Measurements from ENCODE around the gene UBP1. TPM values are rescaled to one million over a fixed set of nuclear protein-coding genes. Genes with fewer than 3 reads are reported as not detected.

Gene UBP1
- total RNA-seq, 2 experiments from 2014 or later = 59.1 to 71.8 TPM

DNA sequence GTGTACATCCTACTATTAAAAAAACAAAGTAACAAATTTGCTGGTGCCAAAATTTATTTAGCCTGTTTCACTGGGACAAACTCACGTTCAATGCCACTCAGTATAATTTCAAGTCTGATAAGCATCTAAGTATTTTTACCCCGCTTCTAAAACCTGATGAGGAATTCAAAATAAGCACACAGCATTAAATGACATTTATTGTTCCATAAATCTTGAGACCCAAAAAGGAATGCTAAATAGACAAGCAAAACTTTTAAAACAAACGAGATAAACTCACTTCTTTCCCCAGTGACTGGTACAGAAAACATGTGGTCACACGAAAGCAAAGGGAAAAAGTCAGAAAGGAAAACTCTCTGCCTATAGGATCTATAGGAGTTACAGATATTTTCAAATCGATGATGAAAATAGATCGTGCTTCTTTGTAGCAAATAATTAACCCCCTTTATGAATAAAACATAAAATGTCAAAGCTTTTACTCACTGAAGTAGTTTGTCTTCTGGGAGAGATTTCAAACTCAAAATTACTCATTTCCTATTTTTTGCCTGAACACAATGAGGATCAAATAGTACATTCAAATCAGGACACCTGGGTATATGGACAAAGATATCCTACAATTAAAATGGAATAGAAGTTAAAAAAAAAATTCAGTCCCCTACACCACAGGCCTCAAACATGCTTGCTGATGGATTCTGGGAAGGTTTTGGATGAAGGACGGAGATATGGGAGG, 51.7 kb downstream of the UBP1 start:
- Mint-ChIP-seq H3K4me3 (no peak overlapping the region), H3K27ac (no peak overlapping the region), H3K27me3 (no peaks in the 10 kb centered on the region), H3K4me1 (peaks cover 24% of the 10 kb centered on the region), H3K36me3 (peaks cover 39% of the 10 kb centered on the region), H3K9me3 (no peaks in the 10 kb centered on the region)
- DNase-seq = no peak

DNA sequence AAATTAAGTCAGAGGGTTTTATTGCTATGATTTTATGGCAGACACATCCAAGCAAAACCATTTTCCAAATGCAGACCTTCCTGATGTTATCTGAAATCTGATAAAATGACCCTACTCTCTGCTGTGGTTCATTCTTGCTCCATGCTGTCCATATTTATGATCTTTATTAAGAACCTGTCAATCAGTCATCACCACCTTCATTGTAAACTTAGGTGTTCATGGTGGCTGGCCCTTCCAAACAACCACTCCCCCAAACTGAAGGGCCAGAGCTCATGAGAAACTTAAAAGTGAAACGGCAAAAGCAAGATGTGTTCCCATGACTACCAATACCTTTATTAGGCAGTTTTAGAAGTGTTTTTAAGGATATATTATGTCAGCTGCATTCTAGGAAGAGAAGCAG, 53.6 kb downstream of the UBP1 start:
- peaks cover 28% of the 10 kb centered on the region for H3K36me3 Mint-ChIP-seq
- no peaks in the 10 kb centered on the region for H3K27me3 Mint-ChIP-seq
- no peak overlapping the region for H3K4me3 Mint-ChIP-seq
- no peaks in the 10 kb centered on the region for H3K9me3 Mint-ChIP-seq
- DNase-seq = no peak
- peak overlapping the region; percentile 19 for H3K27ac Mint-ChIP-seq
- H3K4me1 Mint-ChIP-seq = peaks cover 19% of the 10 kb centered on the region

DNA sequence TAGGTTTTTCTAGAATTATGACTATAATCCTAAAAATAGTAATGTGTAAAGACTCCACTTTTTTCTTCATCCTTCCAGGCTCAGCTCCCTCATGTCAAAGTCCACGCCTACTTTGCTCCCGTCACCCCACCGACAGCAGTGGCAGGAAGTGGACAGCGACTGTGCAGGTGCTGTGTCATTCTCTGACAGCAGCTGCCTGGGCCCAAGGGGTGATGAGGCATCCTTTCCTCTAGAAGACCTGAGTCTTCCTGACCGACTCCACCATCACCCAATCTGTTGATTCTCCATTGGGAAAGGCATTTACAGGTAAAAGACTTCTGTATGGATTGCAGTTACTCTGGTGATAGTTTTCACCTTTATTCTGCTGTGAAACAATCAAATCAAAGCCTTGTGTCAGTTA, 54.8 kb downstream of the UBP1 start:
- H3K4me3 Mint-ChIP-seq = no peak overlapping the region
- H3K27me3 Mint-ChIP-seq = no peaks in the 10 kb centered on the region
- DNase-seq = peak; percentile 60
- H3K9me3 Mint-ChIP-seq = no peaks in the 10 kb centered on the region
- H3K36me3 Mint-ChIP-seq = peaks cover 22% of the 10 kb centered on the region
- H3K4me1 Mint-ChIP-seq = peaks cover 17% of the 10 kb centered on the region
- peak overlapping the region; percentile 70 for H3K27ac Mint-ChIP-seq

DNA sequence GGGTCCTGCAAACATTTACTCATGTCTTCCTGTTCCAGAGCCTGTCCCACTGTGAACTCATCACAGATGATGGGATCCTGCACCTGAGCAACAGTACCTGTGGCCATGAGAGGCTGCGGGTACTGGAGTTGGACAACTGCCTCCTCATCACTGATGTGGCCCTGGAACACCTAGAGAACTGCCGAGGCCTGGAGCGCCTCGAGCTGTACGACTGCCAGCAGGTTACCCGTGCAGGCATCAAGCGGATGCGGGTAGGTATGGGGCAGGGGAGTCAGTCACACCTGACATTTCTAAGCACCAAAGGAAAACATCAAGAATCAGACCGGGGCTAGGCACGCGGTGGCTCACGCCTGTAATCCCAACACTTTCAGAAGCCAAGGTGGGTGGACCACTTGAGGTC, 56.3 kb downstream of the UBP1 start:
- Mint-ChIP-seq H3K4me1 (peaks cover 17% of the 10 kb centered on the region), H3K27ac (no peak overlapping the region), H3K4me3 (no peak overlapping the region), H3K9me3 (no peaks in the 10 kb centered on the region), H3K27me3 (no peaks in the 10 kb centered on the region), H3K36me3 (peaks cover 21% of the 10 kb centered on the region)
- DNase-seq = no peak

DNA sequence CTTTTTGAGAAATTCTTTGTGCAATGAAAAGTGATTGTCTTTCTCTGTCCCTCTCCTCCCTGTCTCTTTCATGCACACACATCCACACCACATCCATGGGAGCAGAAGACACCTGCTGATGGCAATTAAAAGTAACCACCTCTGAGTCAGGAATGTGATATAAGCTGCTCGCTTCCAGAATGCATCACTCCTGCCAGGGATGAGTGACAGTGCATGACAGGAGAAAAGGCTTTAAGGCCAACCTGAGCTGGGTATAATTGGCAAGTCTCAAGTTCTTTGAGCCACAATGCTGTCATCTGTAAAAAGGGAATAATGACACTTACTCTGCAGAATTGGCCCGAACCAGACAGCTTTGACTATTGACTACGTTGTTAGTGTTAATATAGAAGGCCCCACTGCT, 59.6 kb downstream of the UBP1 start:
- Mint-ChIP-seq H3K36me3 (peaks cover 8% of the 10 kb centered on the region), H3K9me3 (no peaks in the 10 kb centered on the region), H3K4me1 (peaks cover 9% of the 10 kb centered on the region), H3K27me3 (no peaks in the 10 kb centered on the region), H3K4me3 (no peak overlapping the region), H3K27ac (no peak overlapping the region)
- DNase-seq = no peak

DNA sequence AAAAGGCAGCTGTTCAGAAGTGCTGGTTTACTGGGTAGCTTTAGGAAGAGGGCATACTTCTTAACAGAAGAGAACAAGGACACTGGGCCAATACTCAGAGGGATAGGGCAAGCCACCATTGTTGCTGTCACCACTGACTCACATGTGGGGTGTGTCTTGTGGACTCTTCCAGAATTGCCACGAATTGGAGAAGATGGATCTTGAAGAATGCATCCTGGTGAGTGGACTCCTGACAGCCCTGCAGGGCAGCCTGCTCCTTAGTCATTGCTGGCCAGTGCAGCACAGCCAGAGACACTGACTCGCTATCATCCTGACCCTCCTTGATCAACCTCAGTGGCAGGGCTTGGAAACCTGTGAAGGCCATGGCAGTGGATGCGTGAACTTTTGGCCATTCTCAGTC, 62.3 kb downstream of the UBP1 start:
- Mint-ChIP-seq H3K4me3 (no peak overlapping the region), H3K36me3 (no peaks in the 10 kb centered on the region), H3K27me3 (no peaks in the 10 kb centered on the region), H3K4me1 (no peaks in the 10 kb centered on the region), H3K27ac (no peak overlapping the region), H3K9me3 (no peaks in the 10 kb centered on the region)
- no peak for DNase-seq

DNA sequence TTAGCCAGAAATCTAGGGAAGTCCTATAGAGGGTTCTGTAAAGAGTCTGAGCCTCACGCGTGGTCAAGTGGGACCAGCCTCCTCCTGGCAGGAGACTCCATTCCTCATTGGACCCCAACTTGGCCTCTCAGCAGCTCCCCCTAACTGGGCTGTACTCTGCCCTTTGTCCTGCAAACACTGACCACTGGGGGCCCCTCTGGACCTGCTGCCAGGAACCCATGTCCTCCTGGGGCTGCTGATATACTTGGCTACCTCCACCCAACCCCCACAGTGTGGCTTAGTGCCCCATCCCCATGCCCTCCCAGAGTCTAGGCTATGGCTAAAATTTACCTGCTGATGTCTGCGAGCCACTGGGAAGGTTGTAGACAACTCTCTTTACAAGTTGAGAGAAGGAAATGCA, 62.7 kb downstream of the UBP1 start:
- Mint-ChIP-seq H3K4me3 (no peak overlapping the region), H3K9me3 (no peaks in the 10 kb centered on the region), H3K4me1 (peaks cover 3% of the 10 kb centered on the region), H3K36me3 (no peaks in the 10 kb centered on the region), H3K27ac (no peak overlapping the region), H3K27me3 (peaks cover 2% of the 10 kb centered on the region)
- DNase-seq = no peak

DNA sequence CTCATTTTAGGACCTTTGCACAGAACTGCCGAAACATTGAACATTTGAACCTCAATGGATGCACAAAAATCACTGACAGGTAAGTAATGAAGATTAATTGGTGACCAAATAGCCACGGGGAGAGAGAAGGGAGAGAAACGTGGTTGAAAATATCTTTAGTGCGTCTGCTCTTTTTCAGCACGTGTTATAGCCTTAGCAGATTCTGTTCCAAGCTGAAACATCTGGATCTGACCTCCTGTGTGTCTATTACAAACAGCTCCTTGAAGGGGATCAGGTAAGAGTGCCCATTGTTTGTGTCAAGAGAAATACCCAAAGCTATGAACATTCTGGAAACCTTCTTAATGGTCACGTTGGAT, 67.1 kb downstream of the UBP1 start:
- H3K27ac Mint-ChIP-seq = no peak overlapping the region
- H3K4me1 Mint-ChIP-seq = peaks cover 7% of the 10 kb centered on the region
- no peaks in the 10 kb centered on the region for H3K9me3 Mint-ChIP-seq
- no peak for DNase-seq
- H3K4me3 Mint-ChIP-seq = no peak overlapping the region
- H3K27me3 Mint-ChIP-seq = peaks cover 13% of the 10 kb centered on the region
- H3K36me3 Mint-ChIP-seq = no peaks in the 10 kb centered on the region

DNA sequence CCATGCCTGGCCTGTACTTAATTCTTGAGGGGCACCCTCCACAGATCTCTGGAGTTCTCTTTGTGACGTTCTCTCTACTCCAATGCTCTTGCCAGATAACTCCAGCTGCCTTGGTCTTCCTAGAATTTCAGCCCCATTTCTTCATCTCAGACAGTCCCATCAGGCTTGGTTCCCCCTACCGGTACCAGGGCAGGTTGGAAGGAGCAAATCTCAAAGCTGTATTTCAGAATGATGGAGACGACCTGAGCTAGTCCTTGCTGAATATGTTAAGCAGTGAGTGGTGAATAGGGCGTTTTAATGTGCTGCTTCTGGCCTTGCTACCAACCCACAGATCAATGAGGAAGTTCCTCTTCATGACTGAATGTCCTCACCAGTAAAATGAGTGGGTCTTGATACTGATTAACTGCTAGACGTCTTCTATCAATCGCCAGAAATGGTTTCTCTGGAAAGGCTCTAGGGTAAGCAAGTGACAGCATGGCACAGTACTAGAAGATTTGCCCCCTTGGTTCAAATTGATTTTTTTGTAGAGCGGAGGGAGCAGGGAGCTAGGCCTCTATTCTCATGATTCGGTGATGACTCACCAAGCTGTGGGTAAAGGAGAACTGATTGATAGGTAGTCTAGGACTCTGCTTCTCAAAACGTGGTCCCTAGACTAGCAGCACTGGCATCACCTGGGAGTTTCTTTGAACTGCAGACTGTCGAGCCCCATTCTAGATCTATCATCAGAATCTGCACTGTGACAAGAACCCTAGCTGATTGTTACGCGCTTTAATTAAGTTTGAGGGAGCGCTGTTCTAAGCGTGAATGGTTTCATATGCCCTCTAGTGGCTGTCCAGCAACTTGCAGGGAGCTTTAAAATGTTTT, 67.8 kb downstream of the UBP1 start:
- Mint-ChIP-seq H3K27me3 (peaks cover 18% of the 10 kb centered on the region), H3K27ac (no peak overlapping the region), H3K36me3 (no peaks in the 10 kb centered on the region), H3K9me3 (no peaks in the 10 kb centered on the region), H3K4me1 (peaks cover 7% of the 10 kb centered on the region), H3K4me3 (no peak overlapping the region)
- DNase-seq = peak; percentile 13

DNA sequence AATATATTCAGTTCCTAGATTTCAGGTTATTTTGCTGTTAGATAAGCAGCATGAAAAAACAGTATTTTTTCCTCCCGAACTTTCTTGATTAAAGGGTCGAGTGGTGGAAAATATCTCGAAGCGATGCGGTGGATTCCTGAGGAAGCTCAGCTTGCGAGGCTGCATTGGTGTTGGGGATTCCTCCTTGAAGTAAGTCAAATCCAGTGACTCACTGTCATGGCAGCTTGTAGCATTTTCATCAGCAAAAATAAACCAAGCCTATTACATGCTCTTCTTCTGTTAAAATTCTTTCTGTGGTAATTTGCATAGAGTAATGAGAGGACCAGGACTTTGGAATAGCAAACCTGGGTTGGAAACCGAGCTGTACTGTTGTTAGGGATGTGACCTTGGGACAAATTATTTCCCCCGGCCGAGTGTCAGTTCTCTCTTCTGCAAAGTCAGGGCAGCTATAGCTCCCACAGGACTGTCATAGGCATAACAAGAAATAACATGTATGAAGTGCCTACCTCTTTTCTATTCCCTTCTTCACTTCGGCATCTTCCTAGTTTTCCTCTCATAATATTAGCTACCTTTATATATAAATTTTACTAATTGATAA, 75.6 kb downstream of the UBP1 start:
- no peak for DNase-seq
- Mint-ChIP-seq H3K27ac (no peak overlapping the region), H3K4me3 (no peak overlapping the region), H3K36me3 (no peaks in the 10 kb centered on the region), H3K4me1 (no peaks in the 10 kb centered on the region), H3K27me3 (peaks cover 5% of the 10 kb centered on the region), H3K9me3 (no peaks in the 10 kb centered on the region)

DNA sequence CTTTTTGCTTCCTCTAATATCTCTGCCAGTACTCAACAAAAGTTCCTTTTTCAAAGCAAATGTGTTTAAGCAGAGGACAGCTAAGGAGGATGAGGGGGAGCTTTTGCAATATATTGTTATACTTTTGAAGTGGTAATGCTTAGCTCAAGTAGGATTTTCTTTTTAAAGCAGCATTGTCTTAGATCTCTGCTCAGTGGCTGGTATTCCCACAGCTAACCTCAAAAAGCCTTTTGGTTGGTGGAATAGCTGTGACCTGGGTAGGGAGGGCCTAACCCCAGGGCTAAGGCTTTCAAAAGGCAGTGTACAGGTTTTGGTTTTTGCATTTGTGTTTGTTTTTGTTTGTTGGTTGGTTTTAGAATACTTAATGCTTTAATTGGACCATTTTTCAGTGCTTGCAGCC, 76.1 kb downstream of the UBP1 start:
- Mint-ChIP-seq H3K4me1 (no peaks in the 10 kb centered on the region), H3K4me3 (no peak overlapping the region), H3K36me3 (no peaks in the 10 kb centered on the region), H3K27ac (no peak overlapping the region), H3K9me3 (no peaks in the 10 kb centered on the region), H3K27me3 (peaks cover 5% of the 10 kb centered on the region)
- DNase-seq = no peak

DNA sequence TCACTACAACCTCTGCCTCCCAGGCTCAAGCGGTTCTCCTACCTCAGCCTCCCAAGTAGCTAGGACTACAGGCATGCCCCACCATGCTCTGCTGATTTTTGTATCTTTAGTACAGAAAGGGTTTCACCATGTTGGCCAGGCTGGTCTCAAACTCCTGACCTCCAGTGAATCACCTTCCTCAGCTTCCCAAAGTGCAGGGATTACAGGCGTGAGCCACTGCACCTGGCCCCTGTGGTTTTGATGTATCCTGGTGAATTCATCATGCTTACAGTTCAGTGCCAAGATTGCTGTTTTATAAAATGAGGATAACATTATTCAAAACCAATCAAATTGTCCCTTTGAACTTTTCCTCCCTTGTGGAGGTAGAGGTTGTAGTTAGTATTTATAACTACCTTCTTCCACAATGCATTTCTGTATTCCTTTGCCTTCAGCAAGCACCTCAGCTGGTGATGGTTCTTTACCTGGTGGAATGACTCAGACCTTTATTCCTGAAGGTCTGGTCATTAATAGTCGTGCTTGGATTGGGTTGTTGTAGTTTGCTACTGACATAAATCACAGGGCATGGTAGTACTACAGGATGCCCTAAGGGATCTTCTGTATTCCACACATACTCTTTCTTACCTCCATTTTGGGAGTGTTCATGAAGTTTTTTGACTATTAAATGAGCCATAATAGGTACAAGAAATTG, 76.9 kb downstream of the UBP1 start:
- H3K4me3 Mint-ChIP-seq = no peak overlapping the region
- H3K9me3 Mint-ChIP-seq = no peaks in the 10 kb centered on the region
- DNase-seq = no peak
- no peaks in the 10 kb centered on the region for H3K4me1 Mint-ChIP-seq
- H3K36me3 Mint-ChIP-seq = no peaks in the 10 kb centered on the region
- no peak overlapping the region for H3K27ac Mint-ChIP-seq
- H3K27me3 Mint-ChIP-seq = peaks cover 5% of the 10 kb centered on the region

DNA sequence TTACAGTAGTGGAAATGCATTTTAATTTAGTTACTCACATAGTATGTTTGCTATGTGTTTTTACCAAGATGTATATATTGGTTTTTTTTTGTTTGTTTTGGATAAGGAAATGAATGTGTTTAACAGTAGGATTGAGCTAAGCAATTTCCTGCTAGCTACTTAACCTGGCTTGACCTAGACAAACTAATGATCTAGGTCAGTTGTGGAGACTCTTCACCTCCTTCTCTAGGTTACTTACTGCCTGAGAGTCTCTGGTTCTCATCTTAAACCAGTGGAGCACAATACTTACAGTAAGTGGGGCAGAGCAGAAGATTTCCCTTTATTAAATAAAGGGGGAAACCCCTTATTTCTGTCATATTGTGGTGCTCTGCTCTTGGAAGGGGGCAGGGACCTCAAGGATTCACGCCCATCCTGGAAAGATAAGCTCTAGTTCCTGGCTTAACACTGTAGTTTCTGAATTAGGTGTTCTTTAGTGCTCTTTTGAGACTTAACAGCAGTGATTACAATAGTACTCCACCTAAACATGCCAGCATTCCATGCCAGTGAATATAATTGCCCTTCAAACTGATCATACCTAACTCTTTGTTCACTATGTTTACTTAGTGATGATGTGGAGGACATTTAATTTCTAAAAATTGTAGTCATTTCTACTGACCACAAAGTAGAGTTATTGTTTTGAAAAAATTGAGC, 79.9 kb downstream of the UBP1 start:
- Mint-ChIP-seq H3K4me3 (no peak overlapping the region), H3K9me3 (no peaks in the 10 kb centered on the region), H3K27ac (no peak overlapping the region), H3K36me3 (no peaks in the 10 kb centered on the region), H3K4me1 (no peaks in the 10 kb centered on the region), H3K27me3 (peaks cover 8% of the 10 kb centered on the region)
- no peak for DNase-seq

DNA sequence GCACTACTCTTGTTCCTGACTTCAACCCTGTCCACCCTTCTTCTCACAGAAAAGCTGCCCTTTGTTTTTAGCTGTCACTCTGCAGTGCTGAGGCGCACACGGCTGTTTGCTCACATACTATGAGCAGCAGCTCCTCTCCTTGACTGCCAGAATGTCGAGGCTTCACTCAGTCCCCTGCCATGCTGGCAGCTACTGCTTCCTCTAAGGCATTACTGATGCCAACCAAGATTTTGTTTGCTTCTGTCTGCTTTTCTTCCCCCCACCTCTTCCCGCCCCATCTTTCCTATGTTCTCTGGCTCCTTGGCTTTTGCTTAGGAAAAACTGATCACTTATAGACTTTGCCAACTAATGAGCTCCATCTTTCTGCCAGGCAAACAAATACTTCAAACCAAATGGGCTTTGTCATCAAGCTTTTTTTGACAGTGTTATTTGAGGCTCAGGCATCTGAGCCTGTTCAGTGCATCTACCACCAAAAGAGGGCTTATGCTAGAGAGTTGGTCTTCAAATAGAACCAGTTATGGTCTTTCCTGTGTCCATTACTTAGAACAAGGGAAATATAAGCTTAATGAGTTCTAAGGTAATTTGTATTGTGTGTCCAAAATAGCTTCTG, 81.9 kb downstream of the UBP1 start:
- DNase-seq = no peak
- Mint-ChIP-seq H3K4me1 (no peaks in the 10 kb centered on the region), H3K27me3 (peaks cover 8% of the 10 kb centered on the region), H3K36me3 (no peaks in the 10 kb centered on the region), H3K4me3 (no peak overlapping the region), H3K27ac (no peak overlapping the region), H3K9me3 (no peaks in the 10 kb centered on the region)

Measured in activated naive CD8-positive, alpha-beta T cell treated with anti-CD3 and anti-CD28 coated beads for 36 hours (primary cell).